Measurements from ENCODE around the gene TANGO2. TPM values are rescaled to one million over a fixed set of nuclear protein-coding genes. Genes with fewer than 3 reads are reported as not detected.

TANGO2 gene
- total and polyA plus RNA-seq, 2 of the 8 experiments (the other 6 are each of a cell fraction or from before 2014, with no cell fraction given) = 10.1 to 18.4 TPM

- Histone ChIP-seq H3K27me3 (replicated peaks in 1 of 4; ENCODE audit: control insufficient read depth in 3 of 4, extremely low read depth in 1 of 4, insufficient read depth in 3 of 4, low read length in 3 of 4) (peaks cover 0 to 3% (median 0%) of the 10 kb centered on the region in 4 experiments; a peak in 3 of 7 replicates), H3K4me1 (replicated peaks in 1 of 4; ENCODE audit: control insufficient read depth in 3 of 4, insufficient read depth in 4 of 4, low read length in 3 of 4) (no peaks in the 10 kb centered on the region), H2BK15ac (ENCODE audit: low read length) (no peak overlapping the region), H2BK120ac (replicated peaks; ENCODE audit: low read depth, low read length) (no peak overlapping the region), H3K9ac (replicated peaks in 1 of 4; ENCODE audit: extremely low read depth in 1 of 4, low read depth in 3 of 4, low read length in 3 of 4) (no peak overlapping the region), H2AK5ac (ENCODE audit: low read depth, low read length) (no peak overlapping the region), H2BK5ac (ENCODE audit: low read depth, low read length) (no peak overlapping the region), H4K5ac (ENCODE audit: insufficient read length, low read depth, low read length) (no peak overlapping the region), H3K56ac (replicated peaks; ENCODE audit: insufficient read length, low read depth, low read length) (no peak overlapping the region), H4K20me1 (replicated peaks in 1 of 2; ENCODE audit: control insufficient read depth in 1 of 2, insufficient read depth in 2 of 2, low read length in 2 of 2) (peaks cover 0 to 6% of the 10 kb centered on the region in 2 experiments), H2AFZ (ENCODE audit: low read length) (no peak overlapping the region), H3K36me3 (ENCODE audit: control insufficient read depth in 2 of 4, insufficient read depth in 4 of 4, low read length in 3 of 4) (no peaks in the 10 kb centered on the region), H3K9me3 (ENCODE audit: insufficient read depth in 2 of 2, low read depth in 1 of 2, low read length in 1 of 2) (no peaks in the 10 kb centered on the region), H4K91ac (replicated peaks; ENCODE audit: insufficient read length, low read length) (no peak overlapping the region), H3K4me2 (ENCODE audit: insufficient read depth in 1 of 2, low read depth in 2 of 2, low read length in 2 of 2) (no peak overlapping the region), H2BK20ac (ENCODE audit: low read length) (no peak overlapping the region), H3K23me2 (ENCODE audit: low read depth, low read length) (no peaks in the 10 kb centered on the region), H3K4ac (replicated peaks; ENCODE audit: insufficient read length, low read depth, low read length) (no peak overlapping the region), H3K18ac (ENCODE audit: extremely low read depth, low read length) (no peak overlapping the region), H3K4me3 (ENCODE audit: extremely low read depth in 1 of 4, insufficient read depth in 2 of 4, low read depth in 3 of 4, low read length in 4 of 4) (no peak overlapping the region), H4K8ac (ENCODE audit: extremely low read depth, insufficient read depth, low read length) (no peak overlapping the region), H2BK12ac (ENCODE audit: low read depth, low read length) (no peak overlapping the region), H3K14ac (ENCODE audit: insufficient read length) (no peak overlapping the region), H3K79me1 (ENCODE audit: low read depth, low read length) (no peaks in the 10 kb centered on the region), H3K27ac (ENCODE audit: low read depth, low read length) (no peak overlapping the region), H3K79me2 (ENCODE audit: control insufficient read depth in 1 of 2, insufficient read depth in 2 of 2, low read length in 2 of 2) (no peaks in the 10 kb centered on the region), H3K23ac (ENCODE audit: insufficient read length) (no peak overlapping the region)
- ChIA-PET CTCF (ENCODE audit: partially characterized antibody) (interaction anchor here (0.6 to 1.7 kb wide), 2 partner anchors 9 to 31 kb away, joined by 3 to 4 read pairs; no protein-coding TSS in a partner anchor), POLR2A (ENCODE audit: partially characterized antibody) (no interaction called here)
- FAIRE-seq (no peak), DNase-seq (ENCODE audit: low read depth in 1 of 2, low spot score in 2 of 2) (no peak)
- 93% methylated on average over 7 of the region's 7 CpGs; no CpG with 5 or more reads in 1 of the 2 experiments for WGBS, 2 experiments (ENCODE audit: extremely low coverage in 1 of 2, insufficient coverage in 1 of 2, insufficient read length in 1 of 2, insufficient replicate concordance in 2 of 2, low coverage in 1 of 2, low lambda C conversion rate in 2 of 2, missing lambda C conversion rate in 1 of 2)
- TF ChIP-seq RNF2 (IDR thresholded peaks at IDR 0.05; ENCODE audit: borderline replicate concordance, low read depth, low read length, missing control alignments, poor library complexity, severe bottlenecking) (no peak), CHD2 (IDR thresholded peaks at IDR 0.05; ENCODE audit: low read length) (no peak), EGR1 (IDR thresholded peaks at IDR 0.05; ENCODE audit: borderline replicate concordance, low read depth, low read length) (no peak), BRCA1 (IDR thresholded peaks at IDR 0.05; ENCODE audit: low read depth, low read length) (no peak), HDAC2 (IDR thresholded peaks at IDR 0.05; ENCODE audit: borderline replicate concordance in 1 of 2, low read depth in 2 of 2, low read length in 2 of 2) (no peak)
- TF ChIP-seq, protein P1, sequence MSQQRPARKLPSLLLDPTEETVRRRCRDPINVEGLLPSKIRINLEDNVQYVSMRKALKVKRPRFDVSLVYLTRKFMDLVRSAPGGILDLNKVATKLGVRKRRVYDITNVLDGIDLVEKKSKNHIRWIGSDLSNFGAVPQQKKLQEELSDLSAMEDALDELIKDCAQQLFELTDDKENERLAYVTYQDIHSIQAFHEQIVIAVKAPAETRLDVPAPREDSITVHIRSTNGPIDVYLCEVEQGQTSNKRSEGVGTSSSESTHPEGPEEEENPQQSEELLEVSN (IDR thresholded peaks at IDR 0.05) = no peak
Measured at GRCh38 chr22:20068640-20069039, 47.7 kb downstream of the TANGO2 start.

Data from H1 (cell line).